ENCODE measurements around the gene IFI44L. TPM values are rescaled to one million over a fixed set of nuclear protein-coding genes. Genes with fewer than 3 reads are reported as not detected.

Gene IFI44L
- total and polyA plus RNA-seq, 2 of the 13 experiments (the other 11 are each of a cell fraction or from before 2014, with no cell fraction given), result 0.04 TPM

GRCh38 chr1:78577257-78578100 lies 42.8 kb upstream of the IFI44L start:
- in situ Hi-C loops (cut with HindIII; ENCODE audit: extremely low pct_ligation_motif_present, low pct_unique_long_range_greater_than_20kb), result no loop called here
- H3K36me3 ChIP-seq (replicated peaks in 1 of 2; ENCODE audit: control insufficient read depth in 1 of 2, insufficient read depth in 2 of 2, low read length in 2 of 2), result no peaks in the 10 kb centered on the region
- no peak overlapping the region for H2AFZ ChIP-seq (ENCODE audit: low read length)
- ChIA-PET POLR2A (no interaction called here), CTCF (ENCODE audit: low intra/inter-chr PET ratio, low total read pairs) (no interaction called here)
- no peak overlapping the region for H3K27ac ChIP-seq (ENCODE audit: extremely low read length, insufficient read depth, low read length)
- H3K4me2 ChIP-seq (ENCODE audit: low read depth, low read length), result no peak overlapping the region
- H3K79me2 ChIP-seq (ENCODE audit: insufficient read depth, low read length), result no peaks in the 10 kb centered on the region
- ATAC-seq, result no peak
- no peak for DNase-seq (ENCODE audit: low spot score)
- H3K9ac ChIP-seq (ENCODE audit: insufficient read depth, low read depth, low read length), result no peak overlapping the region
- no peak overlapping the region for H3K4me3 ChIP-seq (replicated peaks in 1 of 3; ENCODE audit: insufficient read depth in 1 of 3, low read depth in 2 of 3, low read length in 3 of 3)
- H3K4me1 ChIP-seq (ENCODE audit: insufficient read depth, low read length), result no peaks in the 10 kb centered on the region
- no peak for FAIRE-seq
- H3K27me3 ChIP-seq (ENCODE audit: control insufficient read depth in 1 of 2, insufficient read depth in 2 of 2, low read length in 2 of 2), result no peaks in the 10 kb centered on the region
- H3K9me3 ChIP-seq (ENCODE audit: low read length), result no peaks in the 10 kb centered on the region
- 18% methylated on average over 9 of the region's 9 CpGs for WGBS (ENCODE audit: low lambda C conversion rate)
- H4K20me1 ChIP-seq (ENCODE audit: insufficient read depth, low read length), result no peaks in the 10 kb centered on the region
- intact Hi-C loops (cut with micrococcal nuclease; ENCODE audit: unreplicated experiment), result no loop called here
- no peak for TF ChIP-seq ZNF788 (CRISPR knock-in tag; IDR thresholded peaks at IDR 0.05; ENCODE audit: borderline replicate concordance)
- peak; percentile 73 for TF ChIP-seq CREB1 (IDR thresholded peaks at IDR 0.05)
- TF ChIP-seq CREB1 (CRISPR knock-in tag; IDR thresholded peaks at IDR 0.05), result no peak
- TF ChIP-seq ZNF383 (CRISPR knock-in tag; IDR thresholded peaks at IDR 0.05; ENCODE audit: borderline replicate concordance), result no peak
- TF ChIP-seq ZNF781 (CRISPR knock-in tag; IDR thresholded peaks at IDR 0.05; ENCODE audit: borderline replicate concordance, not compliant biosample characterization), result no peak
- TF ChIP-seq RARG (CRISPR knock-in tag; IDR thresholded peaks at IDR 0.05; ENCODE audit: low read depth), result no peak
- TF ChIP-seq BCLAF1 (IDR thresholded peaks at IDR 0.05), result no peak
- no peak for TF ChIP-seq ATF6 (CRISPR knock-in tag; conservative IDR thresholded peaks at IDR 0.05)
- TF ChIP-seq NFYC (CRISPR knock-in tag; IDR thresholded peaks at IDR 0.05), result no peak
- no peak for TF ChIP-seq JARID2 (CRISPR knock-in tag; IDR thresholded peaks at IDR 0.05; ENCODE audit: insufficient replicate concordance)
- TF ChIP-seq ZNF282 (IDR thresholded peaks at IDR 0.05; ENCODE audit: partially characterized antibody), result no peak
- TF ChIP-seq ATF7 (IDR thresholded peaks at IDR 0.05), result peak; percentile 51; the same call in 1 of the 2 replicates
- TF ChIP-seq ATF7 (CRISPR knock-in tag; IDR thresholded peaks at IDR 0.05), result no peak
- TF ChIP-seq MZF1 (CRISPR knock-in tag; IDR thresholded peaks at IDR 0.05; ENCODE audit: borderline replicate concordance), result no peak
- no peak for TF ChIP-seq MEF2D (CRISPR knock-in tag; IDR thresholded peaks at IDR 0.05)
- TF ChIP-seq ZNF549 (CRISPR knock-in tag; IDR thresholded peaks at IDR 0.05), result no peak
- TF ChIP-seq ZNF569 (CRISPR knock-in tag; IDR thresholded peaks at IDR 0.05; ENCODE audit: borderline replicate concordance), result no peak
- no peak for TF ChIP-seq NR1H2 (CRISPR knock-in tag; IDR thresholded peaks at IDR 0.05; ENCODE audit: borderline replicate concordance, low read depth)
- no peak for TF ChIP-seq RNF219 (CRISPR knock-in tag; IDR thresholded peaks at IDR 0.05)
- BruUV-seq (replicated peaks), result no TSS peak
